Sigmoid colon (tissue), 4 donors: ENCODE measurements around the gene MIB2.
"Not testable (repeated sequence)": the region's sequence is repeated elsewhere in the genome, so short reads cannot be mapped to it uniquely, and the experiment has no call there.

Experiments
- EP300 ChIP-seq, 4 donors: sonication (generic); formaldehyde crosslinking; IDR thresholded peaks; one replicate each; pipeline ENCODE4 v1.6.1; 2017; ENCODE audit warnings: antibody characterized with exemption in 4 of 4
- POLR2A ChIP-seq, 2 donors: fragments of 450-650 bp; IDR thresholded peaks; one replicate each; pipeline ENCODE4 v1.6.1; 2016; ENCODE audit warnings: antibody characterized with exemption in 2 of 2, mild to moderate bottlenecking in 2 of 2, moderate library complexity in 2 of 2
- POLR2AphosphoS5 ChIP-seq, 4 donors: sonication (generic); formaldehyde crosslinking; IDR thresholded peaks; one replicate each; pipeline ENCODE4 v1.6.1; 2017; ENCODE audit warnings: antibody characterized with exemption in 4 of 4
- TF ChIP-seq, protein P1 (sequence below), 4 experiments: fragments of 450-650 bp in 3 of 4; fragments of 200-600 bp in 1 of 4; IDR thresholded peaks; one replicate each; pipeline ENCODE4 v1.5.1; 2016 to 2019; ENCODE audit warnings: antibody characterized with exemption in 4 of 4, mild to moderate bottlenecking in 3 of 4, moderate library complexity in 2 of 4

DNA sequence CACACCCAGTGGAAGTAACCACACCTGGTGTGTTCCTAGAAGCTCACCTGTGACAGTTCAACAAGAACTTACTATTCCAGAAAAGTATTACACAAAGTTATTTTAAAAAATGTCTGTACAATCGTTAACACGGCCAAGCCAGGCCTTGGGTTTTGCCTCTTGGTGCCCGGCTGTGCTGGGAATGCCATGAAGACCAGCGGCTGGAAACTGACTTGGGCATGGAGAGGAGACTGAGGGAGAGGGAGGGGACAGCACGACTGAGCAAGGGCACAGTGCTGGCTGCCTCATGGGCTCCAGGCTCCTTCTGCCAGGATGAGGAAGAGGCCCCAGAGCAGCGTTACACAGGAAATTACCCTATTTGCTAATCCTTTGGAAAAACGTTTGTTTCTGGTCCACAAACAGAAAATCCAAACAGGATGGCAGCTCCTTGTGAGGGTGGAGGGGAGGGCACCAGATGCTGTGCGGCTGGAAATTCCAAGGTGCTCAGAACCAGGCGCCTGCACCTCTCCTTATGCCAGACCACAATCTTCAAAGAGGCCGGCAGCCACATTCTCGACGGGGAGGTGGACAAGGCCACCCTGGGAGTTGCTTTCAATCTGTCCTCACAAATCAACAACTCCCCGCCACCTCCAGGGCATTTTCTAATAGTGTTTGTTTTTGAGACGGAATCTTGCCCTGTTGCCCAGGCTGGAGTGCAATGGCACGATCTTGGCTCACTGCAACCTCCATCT, 47.7 kb downstream of the MIB2 start:
- TF ChIP-seq, protein P1, sequence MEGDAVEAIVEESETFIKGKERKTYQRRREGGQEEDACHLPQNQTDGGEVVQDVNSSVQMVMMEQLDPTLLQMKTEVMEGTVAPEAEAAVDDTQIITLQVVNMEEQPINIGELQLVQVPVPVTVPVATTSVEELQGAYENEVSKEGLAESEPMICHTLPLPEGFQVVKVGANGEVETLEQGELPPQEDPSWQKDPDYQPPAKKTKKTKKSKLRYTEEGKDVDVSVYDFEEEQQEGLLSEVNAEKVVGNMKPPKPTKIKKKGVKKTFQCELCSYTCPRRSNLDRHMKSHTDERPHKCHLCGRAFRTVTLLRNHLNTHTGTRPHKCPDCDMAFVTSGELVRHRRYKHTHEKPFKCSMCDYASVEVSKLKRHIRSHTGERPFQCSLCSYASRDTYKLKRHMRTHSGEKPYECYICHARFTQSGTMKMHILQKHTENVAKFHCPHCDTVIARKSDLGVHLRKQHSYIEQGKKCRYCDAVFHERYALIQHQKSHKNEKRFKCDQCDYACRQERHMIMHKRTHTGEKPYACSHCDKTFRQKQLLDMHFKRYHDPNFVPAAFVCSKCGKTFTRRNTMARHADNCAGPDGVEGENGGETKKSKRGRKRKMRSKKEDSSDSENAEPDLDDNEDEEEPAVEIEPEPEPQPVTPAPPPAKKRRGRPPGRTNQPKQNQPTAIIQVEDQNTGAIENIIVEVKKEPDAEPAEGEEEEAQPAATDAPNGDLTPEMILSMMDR (IDR thresholded peaks at IDR 0.05) = not testable (repeated sequence)
- not testable (repeated sequence) for TF ChIP-seq POLR2A, POLR2AphosphoS5, EP300 (IDR thresholded peaks at IDR 0.05)
